ENCODE results near the gene ASXL2. TPM values are rescaled to one million over a fixed set of nuclear protein-coding genes. Genes with fewer than 3 reads are reported as not detected.
A peak's percentile ranks its signal among the peaks of the same experiment; 100 is the strongest.

The ASXL2 gene
- polyA plus RNA-seq, 4 donors: 17.9 to 22.6 (median 21.5) TPM

GRCh38 chr2:25699216-25699615, 179.1 kb downstream of the ASXL2 start:
- no peak for DNase-seq (ENCODE audit: low read depth in 4 of 4, low spot score in 3 of 4)

- DNase-seq (ENCODE audit: low read depth in 4 of 4, low spot score in 3 of 4): no peak
Measured at GRCh38 chr2:25698752-25699151, 179.5 kb downstream of the ASXL2 start.

GRCh38 chr2:25697559-25698341, 180.5 kb downstream of the ASXL2 start:
- no peak for DNase-seq (ENCODE audit: low read depth in 4 of 4, low spot score in 3 of 4)

GRCh38 chr2:25692737-25693445, 185.4 kb downstream of the ASXL2 start:
- no peak for DNase-seq (ENCODE audit: low read depth in 4 of 4, low spot score in 3 of 4)

- DNase-seq (ENCODE audit: low read depth in 4 of 4, low spot score in 3 of 4): no peak
Measured at GRCh38 chr2:25692143-25692542, 186.1 kb downstream of the ASXL2 start.

DNA sequence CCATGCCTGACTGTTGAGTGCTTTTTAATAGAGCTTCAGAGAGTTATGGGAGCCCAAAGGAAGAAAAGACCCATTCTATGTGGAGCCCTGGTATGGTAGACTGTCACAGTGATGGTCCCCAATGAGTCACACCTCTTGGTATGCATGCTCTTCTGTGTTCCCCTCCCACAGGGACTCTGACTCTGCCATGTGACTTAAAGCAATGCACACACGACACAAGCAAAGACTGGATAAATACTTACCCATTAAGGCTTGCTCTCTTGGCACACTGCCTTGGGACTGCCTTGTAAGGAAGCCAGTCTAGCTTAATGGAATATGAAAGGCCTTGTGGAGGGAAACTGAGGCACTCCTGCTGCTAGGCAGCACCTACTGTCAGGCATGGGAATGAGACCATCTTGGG, 188.2 kb downstream of the ASXL2 start:
- no peak for DNase-seq (ENCODE audit: low read depth in 4 of 4, low spot score in 3 of 4)

- DNase-seq (ENCODE audit: low read depth in 4 of 4, low spot score in 3 of 4): no peak
Measured at GRCh38 chr2:25688236-25688635, 190.1 kb downstream of the ASXL2 start.

- no peak for DNase-seq (ENCODE audit: low read depth in 4 of 4, low spot score in 3 of 4)
Measured at GRCh38 chr2:25685741-25686140, 192.5 kb downstream of the ASXL2 start.

DNA sequence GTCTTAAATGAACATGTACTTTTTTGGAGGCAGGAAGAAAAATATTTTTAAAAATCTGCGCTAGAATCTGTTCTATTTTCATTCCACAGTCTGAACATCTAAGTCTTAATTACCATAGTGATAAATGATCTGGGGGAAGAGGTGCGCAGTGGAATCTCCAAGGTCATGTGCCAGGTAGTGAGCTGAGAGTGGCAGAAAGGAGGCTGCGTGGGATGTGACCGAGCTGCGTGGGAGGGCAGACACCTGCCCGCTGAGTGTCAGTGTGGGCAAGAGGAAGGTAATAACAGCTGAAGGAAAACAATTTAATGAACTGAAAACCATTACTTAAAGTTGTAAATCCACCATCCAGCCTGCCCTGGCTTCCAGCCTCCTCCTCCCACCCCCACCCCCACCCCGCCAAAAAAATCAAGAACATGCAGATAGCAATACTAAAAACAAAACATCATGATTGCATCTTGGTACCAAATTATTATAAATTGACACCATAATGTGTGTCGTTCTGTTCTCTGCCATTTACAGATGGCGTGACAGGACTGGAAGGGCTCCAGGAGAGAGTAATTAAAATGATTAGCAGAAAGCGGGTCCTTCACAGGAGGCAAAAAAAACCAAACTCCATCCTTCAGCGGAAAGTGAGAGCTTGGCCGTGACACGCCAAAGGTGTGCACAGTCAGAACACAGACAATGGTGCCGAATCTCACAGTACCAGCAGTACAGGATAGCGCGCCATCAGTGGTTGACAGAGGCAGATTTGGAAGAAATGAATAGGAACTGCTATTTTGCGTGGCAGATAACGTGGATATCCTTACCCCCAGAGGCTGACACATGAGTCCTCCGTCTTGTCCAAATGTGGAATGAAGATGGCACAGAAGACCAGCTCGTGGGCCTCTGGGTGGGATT, 193.5 kb downstream of the ASXL2 start:
- peak in 1 of 4 donors; percentile 37 for DNase-seq (ENCODE audit: low read depth in 4 of 4, low spot score in 3 of 4)

Other genes with a start within 250 kb of the ASXL2 start
- gene DTNB, start 204.9 kb downstream of the ASXL2 start, polyA plus RNA-seq (ENCODE audit: insufficient read length in 4 of 4): 10 to 100 TPM; 16.4 to 22.2 (median 18.7) TPM
- gene KIF3C, start 104.0 kb upstream of the ASXL2 start, polyA plus RNA-seq (ENCODE audit: insufficient read length in 4 of 4): 10 to 100 TPM; 12.5 to 19.7 (median 15.3) TPM
- gene RAB10, start 155.6 kb upstream of the ASXL2 start, polyA plus RNA-seq (ENCODE audit: insufficient read length in 4 of 4): 100 to 1,000 TPM; 127 to 150 (median 149) TPM

All from right renal pelvis (tissue), 4 donors.